GM12878 (cell line): ENCODE results near the gene EEFSEC.

ENCODE experiments used
- CHD1 ChIP-seq: IDR thresholded peaks from 2 replicates; pipeline ENCODE4 v1.6.1; 2012; ENCODE audit warnings: low read depth, low read length, improper control_type of control experiment
- CTCF ChIP-seq, 3 experiments: IDR thresholded peaks in 2 of 3; conservative IDR thresholded peaks in 1 of 3; 2 replicates each; pipeline ENCODE4 v1.5.1; 2011; ENCODE audit warnings: low read depth in 3 of 3, low read length in 3 of 3, mild to moderate bottlenecking in 3 of 3, control low read depth in 2 of 3, moderate library complexity in 2 of 3, inconsistent platforms in 1 of 3, mixed read lengths in 1 of 3; ENCODE audit not compliant: control insufficient read depth in 2 of 3, insufficient read depth in 1 of 3; ENCODE audit errors: extremely low read depth in 1 of 3
- EED ChIP-seq: sonication (generic); IDR thresholded peaks from 2 replicates; pipeline ENCODE4 v1.6.1; 2016; ENCODE audit warnings: antibody characterized with exemption, low read depth
- EZH2 ChIP-seq: IDR thresholded peaks from 2 replicates; pipeline ENCODE4 v1.6.1; 2012; ENCODE audit warnings: low read depth, mild to moderate bottlenecking, control low read depth, inconsistent platforms, low read length, borderline replicate concordance; ENCODE audit not compliant: control insufficient read depth
- IRF3 ChIP-seq: fragments of 450-650 bp; IDR thresholded peaks from 2 replicates; pipeline ENCODE4 v1.6.1; 2014; ENCODE audit warnings: mild to moderate bottlenecking
- POLR2A ChIP-seq: IDR thresholded peaks from 2 replicates; pipeline ENCODE4 v1.6.1; 2011; ENCODE audit warnings: low read depth, mild to moderate bottlenecking, low read length
- POLR2AphosphoS5 ChIP-seq: IDR thresholded peaks from 2 replicates; pipeline ENCODE4 v1.6.1; 2011; ENCODE audit warnings: mild to moderate bottlenecking, low read length, inconsistent platforms
- RFX5 ChIP-seq: IDR thresholded peaks from 2 replicates; pipeline ENCODE4 v1.6.1; 2011; ENCODE audit warnings: low read depth, low read length, improper control_type of control experiment
- SIN3A ChIP-seq: IDR thresholded peaks from 2 replicates; pipeline ENCODE4 v1.6.1; 2012; ENCODE audit warnings: low read depth, low read length, improper control_type of control experiment
- SKIL ChIP-seq: fragments of 450-650 bp; IDR thresholded peaks from 2 replicates; pipeline ENCODE4 v1.6.1; 2017; ENCODE audit warnings: mild to moderate bottlenecking, low read depth, inconsistent platforms; ENCODE audit not compliant: poor library complexity, severe bottlenecking
- SMC3 ChIP-seq: IDR thresholded peaks from 2 replicates; pipeline ENCODE4 v1.6.1; 2011; ENCODE audit warnings: low read length, improper control_type of control experiment, borderline replicate concordance
- TAF1 ChIP-seq: IDR thresholded peaks from 2 replicates; pipeline ENCODE4 v1.6.1; 2011; ENCODE audit warnings: mild to moderate bottlenecking, low read depth, low read length, borderline replicate concordance
- ZNF207 ChIP-seq: fragments of 450-650 bp; IDR thresholded peaks from 2 replicates; pipeline ENCODE4 v1.6.1; 2014; ENCODE audit warnings: antibody characterized with exemption, mild to moderate bottlenecking, borderline replicate concordance

GRCh38 chr3:128423525-128424147, 270.4 kb downstream of the EEFSEC start:
- no peak for TF ChIP-seq CTCF (IDR thresholded peaks at IDR 0.05 in 2 of 3, conservative IDR thresholded peaks at IDR 0.05 in 1 of 3; ENCODE audit: control insufficient read depth in 2 of 3, extremely low read depth in 1 of 3, insufficient read depth in 1 of 3, low read depth in 3 of 3, low read length in 3 of 3)
- TF ChIP-seq POLR2AphosphoS5 = no peak
- TF ChIP-seq IRF3 = no peak
- TF ChIP-seq SMC3 = no peak
- no peak for TF ChIP-seq EED
- no peak for TF ChIP-seq SIN3A
- TF ChIP-seq TAF1 = no peak
- TF ChIP-seq ZNF207 = no peak
- TF ChIP-seq EZH2 = no peak
- TF ChIP-seq CHD1 = no peak
- TF ChIP-seq POLR2A = no peak
- no peak for TF ChIP-seq RFX5
- no peak for TF ChIP-seq SKIL
